Endothelial cell of umbilical vein (primary cell): ENCODE results near the gene SPON1.

Experiments
- CTCF ChIP-seq, 2 donors: IDR thresholded peaks; 1 replicate in 1 of 2; 2 replicates in 1 of 2; pipeline ENCODE4 v1.5.1; 2011; ENCODE audit warnings: low read length in 2 of 2, mild to moderate bottlenecking in 2 of 2, moderate library complexity in 2 of 2, control low read depth in 1 of 2, inconsistent platforms in 1 of 2, low read depth in 1 of 2; ENCODE audit not compliant: insufficient read depth in 1 of 2; ENCODE audit errors: extremely low read depth in 1 of 2
- EZH2 ChIP-seq: IDR thresholded peaks from 2 replicates; pipeline ENCODE4 v1.6.1; 2012; ENCODE audit warnings: borderline replicate concordance, low read depth, mild to moderate bottlenecking, moderate library complexity, low read length, inconsistent platforms; ENCODE audit not compliant: severe bottlenecking
- JUN ChIP-seq: IDR thresholded peaks from 2 replicates; pipeline ENCODE4 v1.6.1; 2011; ENCODE audit warnings: borderline replicate concordance, low read depth; ENCODE audit not compliant: insufficient read length, insufficient read depth
- MYC ChIP-seq: IDR thresholded peaks from one replicate; pipeline ENCODE4 v1.6.1; 2011; ENCODE audit warnings: mild to moderate bottlenecking, low read depth, low read length
- POLR2A ChIP-seq: IDR thresholded peaks from 2 replicates; pipeline ENCODE4 v1.6.1; 2012; ENCODE audit warnings: low read depth, mild to moderate bottlenecking, control low read depth, low read length
- POLR2AphosphoS5 ChIP-seq: IDR thresholded peaks from 2 replicates; pipeline ENCODE4 v1.6.1; 2012; ENCODE audit warnings: low read depth, mild to moderate bottlenecking, control low read depth, low read length, moderate library complexity; ENCODE audit not compliant: insufficient read depth

GRCh38 chr11:14310679-14311078 lies 348.2 kb downstream of the SPON1 start:
- TF ChIP-seq MYC (no peak), POLR2AphosphoS5 (no peak), CTCF (IDR thresholded peaks at IDR 0.05; ENCODE audit: extremely low read depth in 1 of 2, insufficient read depth in 1 of 2, low read depth in 1 of 2, low read length in 2 of 2) (no peak), POLR2A (no peak), EZH2 (no peak), JUN (no peak)
